SU-DHL-6 (cell line): Measurements from ENCODE around the gene ACSS1.

Experiments used
- EZH2phosphoT487 ChIP-seq: fragments of 200-600 bp; sonication (generic), shearing (Covaris generic); conservative IDR thresholded peaks from 2 replicates; pipeline ENCODE4 v1.6.1; 2018; ENCODE audit warnings: mild to moderate bottlenecking, antibody characterized with exemption, low read length, moderate library complexity, mixed read lengths
- TF ChIP-seq, protein P1 (sequence below): fragments of 200-600 bp; sonication (generic); IDR thresholded peaks from one replicate; pipeline ENCODE4 v1.5.1; 2017; ENCODE audit warnings: antibody characterized with exemption, mild to moderate bottlenecking, low read length, moderate library complexity; ENCODE audit not compliant: insufficient read depth, poor library complexity, severe bottlenecking

DNA sequence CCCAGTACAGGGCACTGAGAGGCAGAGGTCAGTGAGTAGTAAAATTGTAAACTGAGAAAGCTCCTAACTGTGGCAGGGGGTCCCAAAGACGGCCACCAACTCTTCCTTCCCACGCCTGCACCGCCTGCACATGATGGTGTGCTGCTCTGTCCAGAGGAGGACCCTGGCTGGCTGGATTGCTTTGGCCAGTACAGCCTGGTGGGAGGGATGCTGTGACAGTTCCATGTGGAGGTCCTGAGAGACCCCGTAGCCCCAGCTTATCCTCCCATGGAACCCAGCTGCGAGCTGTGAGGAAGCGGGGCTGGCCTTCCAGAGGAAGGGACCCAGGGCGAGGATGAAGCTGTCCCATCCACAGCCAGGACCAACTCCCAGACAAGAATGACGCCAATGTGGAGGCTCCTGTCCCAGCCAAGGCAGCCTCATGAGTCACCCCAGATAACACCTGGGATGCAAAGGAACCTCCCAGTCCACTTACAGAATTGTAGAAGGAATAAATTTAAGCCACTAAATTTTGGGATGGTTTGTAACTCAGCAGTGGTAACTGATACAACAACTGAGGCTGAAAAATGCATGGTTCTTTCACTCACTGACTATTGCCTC is 2.0 kb upstream of the ACSS1 start:
- TF ChIP-seq, protein P1, sequence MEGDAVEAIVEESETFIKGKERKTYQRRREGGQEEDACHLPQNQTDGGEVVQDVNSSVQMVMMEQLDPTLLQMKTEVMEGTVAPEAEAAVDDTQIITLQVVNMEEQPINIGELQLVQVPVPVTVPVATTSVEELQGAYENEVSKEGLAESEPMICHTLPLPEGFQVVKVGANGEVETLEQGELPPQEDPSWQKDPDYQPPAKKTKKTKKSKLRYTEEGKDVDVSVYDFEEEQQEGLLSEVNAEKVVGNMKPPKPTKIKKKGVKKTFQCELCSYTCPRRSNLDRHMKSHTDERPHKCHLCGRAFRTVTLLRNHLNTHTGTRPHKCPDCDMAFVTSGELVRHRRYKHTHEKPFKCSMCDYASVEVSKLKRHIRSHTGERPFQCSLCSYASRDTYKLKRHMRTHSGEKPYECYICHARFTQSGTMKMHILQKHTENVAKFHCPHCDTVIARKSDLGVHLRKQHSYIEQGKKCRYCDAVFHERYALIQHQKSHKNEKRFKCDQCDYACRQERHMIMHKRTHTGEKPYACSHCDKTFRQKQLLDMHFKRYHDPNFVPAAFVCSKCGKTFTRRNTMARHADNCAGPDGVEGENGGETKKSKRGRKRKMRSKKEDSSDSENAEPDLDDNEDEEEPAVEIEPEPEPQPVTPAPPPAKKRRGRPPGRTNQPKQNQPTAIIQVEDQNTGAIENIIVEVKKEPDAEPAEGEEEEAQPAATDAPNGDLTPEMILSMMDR: no peak
- no peak for TF ChIP-seq EZH2phosphoT487
